ENCODE data around the gene CLDN6. TPM values are rescaled to one million over a fixed set of nuclear protein-coding genes. Genes with fewer than 3 reads are reported as not detected.

CLDN6 gene
- total and polyA plus RNA-seq, 9 of the 15 experiments (the other 6 are each of a cell fraction or from before 2014, with no cell fraction given), result 0.22 to 0.75 (median 0.38) TPM; not detected in 3

GRCh38 chr16:2986623-2987188 is 31.3 kb downstream of the CLDN6 start:
- ATAC-seq, result no peak
- no peak for FAIRE-seq
- 59% methylated on average over 12 of the region's 17 CpGs for WGBS (ENCODE audit: insufficient coverage, low coverage, missing lambda C conversion rate)
- Histone ChIP-seq H3K9me3 (replicated peaks; ENCODE audit: control insufficient read depth, insufficient read depth, low read depth, low read length) (no peaks in the 10 kb centered on the region), H3K9me1 (ENCODE audit: control insufficient read depth, insufficient read depth, low read length) (no peaks in the 10 kb centered on the region), H3K36me3 (ENCODE audit: control insufficient read depth, insufficient read depth, low read length) (no peaks in the 10 kb centered on the region), H3K4me1 (replicated peaks in 1 of 2; ENCODE audit: control insufficient read depth in 2 of 2, insufficient read depth in 2 of 2, low read length in 2 of 2) (peaks cover 16 to 70% of the 10 kb centered on the region in 2 experiments), H4K20me1 (replicated peaks; ENCODE audit: control insufficient read depth, insufficient read depth, low read length) (no peaks in the 10 kb centered on the region), H3K4me3 (no peak overlapping the region), H3K4me2 (ENCODE audit: insufficient read depth, low read length) (no peak overlapping the region), H3K27ac (ENCODE audit: extremely low read depth, low read depth, low read length) (no peak overlapping the region), H3K79me2 (ENCODE audit: control insufficient read depth, insufficient read depth, low read length) (no peaks in the 10 kb centered on the region), H3K27me3 (ENCODE audit: control insufficient read depth in 2 of 2, insufficient read depth in 2 of 2, low read length in 2 of 2) (no peaks in the 10 kb centered on the region), H3K9ac (ENCODE audit: insufficient read depth in 1 of 2, low read depth in 2 of 2, low read length in 2 of 2) (peak overlapping the region in 1 of 2 experiments; percentile 64; a peak in 2 of 4 replicates), H2AFZ (ENCODE audit: low read depth, low read length) (no peak overlapping the region)
- in situ Hi-C loops (cut with MboI) (no loop called here), intact Hi-C loops (cut with micrococcal nuclease) (no loop called here)
- no peak for TF ChIP-seq TEAD1 (CRISPR knock-in tag; IDR thresholded peaks at IDR 0.05)
- DNase-seq (ENCODE audit: extremely low read depth in 1 of 4, low spot score in 3 of 4), result no peak
- ChIA-PET CTCF (ENCODE audit: low intra/inter-chr PET ratio) (no interaction called here), POLR2A (interaction anchor here (0.5 kb wide), 1 partner anchor 15 kb away, joined by 3 read pairs; no protein-coding TSS in a partner anchor)
- no TSS peak for BruUV-seq (replicated peaks)

GRCh38 chr16:2985893-2986355 is 32.1 kb downstream of the CLDN6 start:
- 65% methylated on average over 15 of the region's 15 CpGs for WGBS (ENCODE audit: insufficient coverage, low coverage, missing lambda C conversion rate)
- ChIA-PET POLR2A (interaction anchor here (1.0 kb wide), 1 partner anchor 14 kb away, joined by 3 read pairs; no protein-coding TSS in a partner anchor), CTCF (ENCODE audit: low intra/inter-chr PET ratio) (no interaction called here)
- Histone ChIP-seq H3K9ac (ENCODE audit: insufficient read depth in 1 of 2, low read depth in 2 of 2, low read length in 2 of 2) (peak overlapping the region in 1 of 2 experiments; percentile 23; a peak in 2 of 4 replicates), H3K79me2 (ENCODE audit: control insufficient read depth, insufficient read depth, low read length) (peaks cover 2% of the 10 kb centered on the region; the same call in 2 of the 3 replicates), H3K27me3 (ENCODE audit: control insufficient read depth in 2 of 2, insufficient read depth in 2 of 2, low read length in 2 of 2) (no peaks in the 10 kb centered on the region), H3K4me1 (replicated peaks in 1 of 2; ENCODE audit: control insufficient read depth in 2 of 2, insufficient read depth in 2 of 2, low read length in 2 of 2) (peaks cover 19 to 71% of the 10 kb centered on the region in 2 experiments), H2AFZ (ENCODE audit: low read depth, low read length) (no peak overlapping the region), H3K9me3 (replicated peaks; ENCODE audit: control insufficient read depth, insufficient read depth, low read depth, low read length) (no peaks in the 10 kb centered on the region), H3K36me3 (ENCODE audit: control insufficient read depth, insufficient read depth, low read length) (no peaks in the 10 kb centered on the region), H3K9me1 (ENCODE audit: control insufficient read depth, insufficient read depth, low read length) (no peaks in the 10 kb centered on the region), H4K20me1 (replicated peaks; ENCODE audit: control insufficient read depth, insufficient read depth, low read length) (no peaks in the 10 kb centered on the region), H3K27ac (ENCODE audit: extremely low read depth, low read depth, low read length) (no peak overlapping the region), H3K4me2 (ENCODE audit: insufficient read depth, low read length) (no peak overlapping the region), H3K4me3 (no peak overlapping the region)
- ATAC-seq (no peak), FAIRE-seq (no peak), DNase-seq (ENCODE audit: extremely low read depth in 1 of 4, low spot score in 3 of 4) (no peak)
- TF ChIP-seq SIN3A (IDR thresholded peaks at IDR 0.05; ENCODE audit: borderline replicate concordance in 2 of 2, control insufficient read depth in 1 of 2, low read depth in 2 of 2, low read length in 2 of 2) (no peak), ZNF699 (CRISPR knock-in tag; IDR thresholded peaks at IDR 0.05; ENCODE audit: insufficient replicate concordance) (no peak), ZKSCAN1 (IDR thresholded peaks at IDR 0.05; ENCODE audit: low read depth, low read length) (0 out of 2 replicates have a peak, but pooled peaks have one; percentile 51), CHD4 (IDR thresholded peaks at IDR 0.05; ENCODE audit: insufficient read depth, insufficient replicate concordance, low read depth, low read length, poor library complexity, severe bottlenecking) (no peak), ZBTB1 (CRISPR knock-in tag; IDR thresholded peaks at IDR 0.05; ENCODE audit: borderline replicate concordance, low read depth) (no peak), HBP1 (CRISPR knock-in tag; IDR thresholded peaks at IDR 0.05) (no peak), RBM39 (optimal IDR thresholded peaks at IDR 0.05; ENCODE audit: low read depth, low read length) (no peak), FOSL1 (tag; conservative IDR thresholded peaks at IDR 0.05) (no peak)
- in situ Hi-C loops (cut with MboI), result no loop called here
- BruUV-seq (replicated peaks), result no TSS peak
- intact Hi-C loops (cut with micrococcal nuclease), result no loop called here

Data from K562 (cell line).